ENCODE measurements around the gene CCL26. TPM values are rescaled to one million over a fixed set of nuclear protein-coding genes. Genes with fewer than 3 reads are reported as not detected.
A peak's percentile ranks its signal among the peaks of the same experiment; 100 is the strongest.

CCL26 gene
- total RNA-seq, 2 experiments from 2014 or later: not detected

DNA sequence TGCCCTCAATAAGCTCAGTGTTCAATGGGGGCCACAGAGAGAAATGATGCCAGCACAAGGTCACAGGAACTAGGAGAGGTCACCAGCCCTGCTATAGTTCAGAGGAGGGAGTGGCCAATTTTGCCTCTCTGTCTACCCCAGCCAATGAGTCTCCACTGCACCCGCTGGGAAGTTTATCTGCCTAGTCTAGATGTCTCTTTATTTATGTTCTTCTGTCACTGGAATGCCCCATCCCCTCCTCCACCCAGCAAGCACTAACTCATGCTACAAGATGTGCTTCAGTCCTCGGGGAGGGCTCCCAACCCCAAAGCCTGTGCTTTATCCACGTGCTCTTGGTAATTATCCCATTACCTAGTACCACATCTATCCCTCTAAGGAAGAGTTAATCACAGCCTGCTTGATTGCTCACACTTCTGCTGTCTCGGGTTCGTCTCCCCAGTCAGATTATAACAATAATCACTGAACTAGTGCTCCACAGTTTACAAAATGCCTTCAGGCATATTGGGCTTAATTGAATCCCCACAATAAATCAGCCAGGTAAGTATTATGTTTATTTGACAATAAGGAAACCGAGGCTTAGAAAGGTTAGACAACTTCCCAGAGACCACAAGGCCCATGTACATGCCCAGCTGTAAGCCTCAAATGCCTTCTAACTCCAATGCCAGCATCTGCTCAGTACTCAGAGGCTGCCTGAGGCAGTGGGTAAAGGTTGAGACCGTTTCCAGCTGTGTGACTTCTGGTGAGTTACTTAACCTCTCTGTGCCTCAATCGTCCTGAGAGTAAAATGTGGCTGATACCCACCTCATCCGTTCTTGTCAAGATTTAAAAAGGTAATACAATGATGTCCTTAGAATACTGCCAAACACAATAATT, 37.2 kb downstream of the CCL26 start:
- Histone ChIP-seq H3K4me1 (ENCODE audit: insufficient read depth, low read length, poor library complexity, severe bottlenecking) (peaks cover 71% of the 10 kb centered on the region), H3K4me2 (ENCODE audit: low read length) (peak overlapping the region; percentile 27), H2AFZ (ENCODE audit: low read length) (no peak overlapping the region), H3K4me3 (ENCODE audit: low read depth, low read length, poor library complexity, severe bottlenecking) (no peak overlapping the region), H3K27ac (ENCODE audit: low read depth, low read length, poor library complexity, severe bottlenecking) (peak overlapping the region; percentile 22), H3K79me2 (ENCODE audit: insufficient read depth, low read depth, low read length) (peaks cover 34% of the 10 kb centered on the region; the same call in 1 of the 2 replicates), H3K9me2 (ENCODE audit: insufficient read depth, low read length) (no peaks in the 10 kb centered on the region), H3K9me3 (ENCODE audit: low read length) (no peaks in the 10 kb centered on the region), H4K20me1 (ENCODE audit: insufficient read depth, low read length) (no peaks in the 10 kb centered on the region), H3K36me3 (ENCODE audit: insufficient read depth, low read length) (peaks cover 11% of the 10 kb centered on the region; the same call in 1 of the 2 replicates)
- CTCF ChIA-PET (ENCODE audit: unreplicated experiment): no interaction called here
- TF ChIP-seq, protein P1, sequence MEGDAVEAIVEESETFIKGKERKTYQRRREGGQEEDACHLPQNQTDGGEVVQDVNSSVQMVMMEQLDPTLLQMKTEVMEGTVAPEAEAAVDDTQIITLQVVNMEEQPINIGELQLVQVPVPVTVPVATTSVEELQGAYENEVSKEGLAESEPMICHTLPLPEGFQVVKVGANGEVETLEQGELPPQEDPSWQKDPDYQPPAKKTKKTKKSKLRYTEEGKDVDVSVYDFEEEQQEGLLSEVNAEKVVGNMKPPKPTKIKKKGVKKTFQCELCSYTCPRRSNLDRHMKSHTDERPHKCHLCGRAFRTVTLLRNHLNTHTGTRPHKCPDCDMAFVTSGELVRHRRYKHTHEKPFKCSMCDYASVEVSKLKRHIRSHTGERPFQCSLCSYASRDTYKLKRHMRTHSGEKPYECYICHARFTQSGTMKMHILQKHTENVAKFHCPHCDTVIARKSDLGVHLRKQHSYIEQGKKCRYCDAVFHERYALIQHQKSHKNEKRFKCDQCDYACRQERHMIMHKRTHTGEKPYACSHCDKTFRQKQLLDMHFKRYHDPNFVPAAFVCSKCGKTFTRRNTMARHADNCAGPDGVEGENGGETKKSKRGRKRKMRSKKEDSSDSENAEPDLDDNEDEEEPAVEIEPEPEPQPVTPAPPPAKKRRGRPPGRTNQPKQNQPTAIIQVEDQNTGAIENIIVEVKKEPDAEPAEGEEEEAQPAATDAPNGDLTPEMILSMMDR (conservative IDR thresholded peaks at IDR 0.05; ENCODE audit: low read length): no peak
- no peak for TF ChIP-seq EZH2phosphoT487 (IDR thresholded peaks at IDR 0.05; ENCODE audit: borderline replicate concordance, low read depth, low read length)
- intact Hi-C loops (cut with micrococcal nuclease; ENCODE audit: unreplicated experiment): loop anchor here (10.0 kb wide), 1 partner anchor 210 kb away; no protein-coding TSS in a partner anchor
- BruUV-seq (replicated peaks): TSS peak; percentile 46
- DNase-seq (ENCODE audit: low spot score): no peak
- POLR2A ChIA-PET: interaction anchor here (0.6 to 1.8 kb wide), 3 partner anchors 14 to 104 kb away, joined by 3 to 5 read pairs (median 4); no protein-coding TSS in a partner anchor

DNA sequence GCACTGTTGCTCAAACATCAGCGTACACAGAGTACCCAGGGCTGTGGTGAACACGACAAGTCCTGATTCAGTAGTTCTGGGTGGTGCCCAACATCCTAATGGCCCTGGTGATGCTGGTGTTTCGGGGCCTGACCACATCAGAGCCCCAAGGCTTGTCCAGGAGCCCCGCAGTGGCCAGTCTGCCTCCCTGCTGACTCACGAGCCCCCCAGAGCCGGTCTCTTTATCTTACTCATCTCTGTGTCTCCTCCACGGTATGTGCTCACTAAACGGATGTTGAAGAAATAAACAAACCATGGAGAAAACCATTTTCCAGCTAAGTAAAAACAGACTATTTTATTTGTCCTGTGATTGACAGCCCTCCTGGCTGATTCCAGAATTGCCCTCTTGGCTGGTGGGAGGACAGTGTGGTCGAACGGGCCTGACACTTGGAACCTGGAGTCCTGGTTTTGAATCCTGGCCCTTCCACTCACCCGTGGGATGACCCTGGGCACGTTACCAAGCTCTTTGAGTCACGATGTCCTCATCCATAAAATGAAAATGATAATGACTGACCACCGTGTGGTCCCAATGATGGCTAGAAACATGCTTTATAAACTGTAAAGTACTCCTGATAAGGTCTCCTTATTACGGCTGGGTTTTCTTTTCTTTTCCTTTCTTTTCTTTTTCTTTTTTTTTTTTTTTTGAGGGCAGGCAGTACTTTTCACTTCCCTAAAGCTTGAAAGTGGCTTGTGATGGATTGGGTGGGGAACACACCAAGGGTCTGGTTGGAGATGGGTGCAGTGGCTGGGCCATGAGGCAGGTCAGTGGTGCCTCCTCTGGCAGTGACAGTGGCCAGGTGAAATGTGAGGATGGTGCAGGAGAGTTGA, 39.0 kb downstream of the CCL26 start:
- no peak for TF ChIP-seq EZH2phosphoT487 (IDR thresholded peaks at IDR 0.05; ENCODE audit: borderline replicate concordance, low read depth, low read length)
- TF ChIP-seq, protein P1 (conservative IDR thresholded peaks at IDR 0.05; ENCODE audit: low read length): no peak
- no TSS peak for BruUV-seq (replicated peaks)
- peak; percentile 50 for DNase-seq (ENCODE audit: low spot score)
- H3K4me3 ChIP-seq (ENCODE audit: low read depth, low read length, poor library complexity, severe bottlenecking): peak overlapping the region; percentile 45
- H3K4me1 ChIP-seq (ENCODE audit: insufficient read depth, low read length, poor library complexity, severe bottlenecking): peaks cover 84% of the 10 kb centered on the region
- no peaks in the 10 kb centered on the region for H3K9me2 ChIP-seq (ENCODE audit: insufficient read depth, low read length)
- intact Hi-C loops (cut with micrococcal nuclease; ENCODE audit: unreplicated experiment): loop anchor here (10.0 kb wide), 1 partner anchor 208 kb away; no protein-coding TSS in a partner anchor
- H3K4me2 ChIP-seq (ENCODE audit: low read length): peak overlapping the region; percentile 69
- POLR2A ChIA-PET: interaction anchor here (0.8 to 1.9 kb wide), 4 partner anchors 16 to 70 kb away, joined by 3 to 8 read pairs (median 4); no protein-coding TSS in a partner anchor
- peaks cover 32% of the 10 kb centered on the region; the same call in 1 of the 2 replicates for H3K79me2 ChIP-seq (ENCODE audit: insufficient read depth, low read depth, low read length)
- H3K9me3 ChIP-seq (ENCODE audit: low read length): no peaks in the 10 kb centered on the region
- H3K36me3 ChIP-seq (ENCODE audit: insufficient read depth, low read length): peaks cover 11% of the 10 kb centered on the region; the same call in 1 of the 2 replicates
- no peaks in the 10 kb centered on the region for H4K20me1 ChIP-seq (ENCODE audit: insufficient read depth, low read length)
- CTCF ChIA-PET (ENCODE audit: unreplicated experiment): interaction anchor here (0.5 kb wide), 1 partner anchor 10 kb away, joined by 3 read pairs; no protein-coding TSS in a partner anchor
- peak overlapping the region; percentile 13; the same call in 1 of the 2 replicates for H2AFZ ChIP-seq (ENCODE audit: low read length)
- peak overlapping the region; percentile 76 for H3K27ac ChIP-seq (ENCODE audit: low read depth, low read length, poor library complexity, severe bottlenecking)
